Activated T-helper 2 cell treated with anti-CD3 and anti-CD28 coated beads, Interferon-gamma antibody, Interleukin-2, Interleukin-4, amounts not matched to agents 10 μg/mL and 5 μg/mL and 100 μg/mL, durations not matched to agents 14 hours and 24 hours and 36 hours (primary cell): ENCODE results near the gene NEK2. TPM values are rescaled to one million over a fixed set of nuclear protein-coding genes. Genes with fewer than 3 reads are reported as not detected.
"Not testable (repeated sequence)": the region's sequence is repeated elsewhere in the genome, so short reads cannot be mapped to it uniquely, and the experiment has no call there.

Experiments
- DNase-seq: peaks from one replicate; pipeline ENCODE4 v3.0.0; 2021; ENCODE audit warnings: low spot score
- H3K27ac Mint-ChIP-seq: one replicate; pipeline ENCODE4 v1.8.0; 2021; ENCODE audit warnings: mixed read lengths
- H3K27me3 Mint-ChIP-seq: one replicate; pipeline ENCODE4 v1.8.0; 2021; ENCODE audit warnings: low read depth, mixed read lengths
- H3K36me3 Mint-ChIP-seq: one replicate; pipeline ENCODE4 v1.8.0; 2021; ENCODE audit warnings: low read depth, mixed read lengths
- H3K4me1 Mint-ChIP-seq: one replicate; pipeline ENCODE4 v1.8.0; 2021; ENCODE audit warnings: low read depth, mixed read lengths
- H3K4me3 Mint-ChIP-seq: one replicate; pipeline ENCODE4 v1.8.0; 2021; ENCODE audit warnings: low read depth, mild to moderate bottlenecking, moderate library complexity, mixed read lengths
- H3K9me3 Mint-ChIP-seq: one replicate; pipeline ENCODE4 v1.8.0; 2021; ENCODE audit warnings: mixed read lengths
- intact Hi-C: fragments of 100-400 bp; cut with micrococcal nuclease; formaldehyde crosslinking; loops from one replicate; pipeline ENCODE4 v1.15.1; 2023
- total RNA-seq: library from RNA; stranded (reverse); gene quantifications from 2 replicates; pipeline ENCODE4 v1.2.3, GENCODE V29; 2022

NEK2 gene
- total RNA-seq, 1 donor from 2014 or later, result 24.1 TPM

- intact Hi-C loops, result no loop called here
- Mint-ChIP-seq H3K27ac (no peak overlapping the region), H3K27me3 (peaks cover 7% of the 10 kb centered on the region), H3K4me1 (peaks cover 1% of the 10 kb centered on the region), H3K9me3 (no peaks in the 10 kb centered on the region), H3K36me3 (no peaks in the 10 kb centered on the region), H3K4me3 (no peak overlapping the region)
- no peak for DNase-seq
These were observed 32.6 kb downstream of the NEK2 start for GRCh38 chr1:211642870-211643269.

- intact Hi-C loops, result no loop called here
- Mint-ChIP-seq H3K4me3 (no peak overlapping the region), H3K27ac (no peak overlapping the region), H3K9me3 (no peaks in the 10 kb centered on the region), H3K36me3 (no peaks in the 10 kb centered on the region), H3K27me3 (peaks cover 7% of the 10 kb centered on the region), H3K4me1 (peaks cover 1% of the 10 kb centered on the region)
- no peak for DNase-seq
These were observed 33.5 kb downstream of the NEK2 start for GRCh38 chr1:211641942-211642341.

GRCh38 chr1:211641044-211641800, 34.2 kb downstream of the NEK2 start:
- peaks cover 1% of the 10 kb centered on the region for H3K4me1 Mint-ChIP-seq
- H3K36me3 Mint-ChIP-seq, result no peaks in the 10 kb centered on the region
- DNase-seq, result no peak
- no peak overlapping the region for H3K4me3 Mint-ChIP-seq
- no peak overlapping the region for H3K27ac Mint-ChIP-seq
- H3K9me3 Mint-ChIP-seq, result no peaks in the 10 kb centered on the region
- intact Hi-C loops, result no loop called here
- peaks cover 7% of the 10 kb centered on the region for H3K27me3 Mint-ChIP-seq

- Mint-ChIP-seq H3K9me3 (no peaks in the 10 kb centered on the region), H3K4me3 (no peak overlapping the region), H3K36me3 (no peaks in the 10 kb centered on the region), H3K4me1 (peaks cover 1% of the 10 kb centered on the region), H3K27ac (no peak overlapping the region), H3K27me3 (peaks cover 7% of the 10 kb centered on the region)
- no peak for DNase-seq
- intact Hi-C loops, result no loop called here
These were observed 35.2 kb downstream of the NEK2 start for GRCh38 chr1:211640301-211640630.

GRCh38 chr1:211639475-211640300, 35.7 kb downstream of the NEK2 start:
- Mint-ChIP-seq H3K36me3 (no peaks in the 10 kb centered on the region), H3K4me3 (no peak overlapping the region), H3K27ac (no peak overlapping the region), H3K4me1 (peaks cover 1% of the 10 kb centered on the region), H3K9me3 (no peaks in the 10 kb centered on the region), H3K27me3 (peaks cover 7% of the 10 kb centered on the region)
- DNase-seq, result no peak
- intact Hi-C loops, result no loop called here

GRCh38 chr1:211638689-211639101, 36.7 kb downstream of the NEK2 start:
- Mint-ChIP-seq H3K4me3 (no peak overlapping the region), H3K4me1 (no peaks in the 10 kb centered on the region), H3K27ac (no peak overlapping the region), H3K9me3 (no peaks in the 10 kb centered on the region), H3K27me3 (peaks cover 7% of the 10 kb centered on the region), H3K36me3 (no peaks in the 10 kb centered on the region)
- no peak for DNase-seq
- intact Hi-C loops, result no loop called here

GRCh38 chr1:211638246-211638645, 37.2 kb downstream of the NEK2 start:
- Mint-ChIP-seq H3K9me3 (no peaks in the 10 kb centered on the region), H3K36me3 (no peaks in the 10 kb centered on the region), H3K4me1 (no peaks in the 10 kb centered on the region), H3K4me3 (no peak overlapping the region), H3K27me3 (peaks cover 7% of the 10 kb centered on the region), H3K27ac (no peak overlapping the region)
- no peak for DNase-seq
- intact Hi-C loops, result no loop called here

- peaks cover 4% of the 10 kb centered on the region for H3K27me3 Mint-ChIP-seq
- no peaks in the 10 kb centered on the region for H3K36me3 Mint-ChIP-seq
- no peak overlapping the region for H3K4me3 Mint-ChIP-seq
- H3K27ac Mint-ChIP-seq, result no peak overlapping the region
- H3K4me1 Mint-ChIP-seq, result no peaks in the 10 kb centered on the region
- no peaks in the 10 kb centered on the region for H3K9me3 Mint-ChIP-seq
- intact Hi-C loops, result no loop called here
- DNase-seq, result no peak
These were observed 38.4 kb downstream of the NEK2 start for GRCh38 chr1:211637066-211637465.

- H3K9me3 Mint-ChIP-seq, H3K27ac Mint-ChIP-seq, H3K27me3 Mint-ChIP-seq, intact Hi-C loops, H3K4me1 Mint-ChIP-seq, H3K4me3 Mint-ChIP-seq, DNase-seq, H3K36me3 Mint-ChIP-seq: not testable (repeated sequence)
These were observed 38.8 kb downstream of the NEK2 start for GRCh38 chr1:211636575-211637029.

GRCh38 chr1:211635597-211636205, 39.7 kb downstream of the NEK2 start:
- Mint-ChIP-seq H3K4me1 (no peaks in the 10 kb centered on the region), H3K27ac (no peak overlapping the region), H3K9me3 (no peaks in the 10 kb centered on the region), H3K4me3 (no peak overlapping the region), H3K36me3 (no peaks in the 10 kb centered on the region), H3K27me3 (no peaks in the 10 kb centered on the region)
- intact Hi-C loops, result no loop called here
- DNase-seq, result no peak

- no peaks in the 10 kb centered on the region for H3K4me1 Mint-ChIP-seq
- H3K36me3 Mint-ChIP-seq, result no peaks in the 10 kb centered on the region
- no peaks in the 10 kb centered on the region for H3K9me3 Mint-ChIP-seq
- H3K27me3 Mint-ChIP-seq, result no peaks in the 10 kb centered on the region
- no peak overlapping the region for H3K27ac Mint-ChIP-seq
- no peak for DNase-seq
- intact Hi-C loops, result no loop called here
- no peak overlapping the region for H3K4me3 Mint-ChIP-seq
These were observed 40.5 kb downstream of the NEK2 start for GRCh38 chr1:211634931-211635330.

GRCh38 chr1:211634461-211634860, 41.0 kb downstream of the NEK2 start:
- intact Hi-C loops, result no loop called here
- Mint-ChIP-seq H3K36me3 (no peaks in the 10 kb centered on the region), H3K9me3 (no peaks in the 10 kb centered on the region), H3K27me3 (no peaks in the 10 kb centered on the region), H3K27ac (no peak overlapping the region), H3K4me1 (no peaks in the 10 kb centered on the region), H3K4me3 (no peak overlapping the region)
- DNase-seq, result no peak

GRCh38 chr1:211633524-211633846, 41.9 kb downstream of the NEK2 start:
- H3K9me3 Mint-ChIP-seq, result no peaks in the 10 kb centered on the region
- DNase-seq, result no peak
- no peak overlapping the region for H3K4me3 Mint-ChIP-seq
- peaks cover 3% of the 10 kb centered on the region for H3K27me3 Mint-ChIP-seq
- no peaks in the 10 kb centered on the region for H3K36me3 Mint-ChIP-seq
- H3K27ac Mint-ChIP-seq, result no peak overlapping the region
- intact Hi-C loops, result no loop called here
- H3K4me1 Mint-ChIP-seq, result no peaks in the 10 kb centered on the region
